T-helper 1 cell treated with Interleukin-12 subunit alpha and Interleukin-12 subunit beta and Interleukin-4 antibody, amounts not matched to agents 30 μg/mL and 1 μg/mL, for 36 hours (primary cell): ENCODE data around the gene SORL1-AS1.

ENCODE experiments used
- H3K27ac Mint-ChIP-seq: one replicate; pipeline ENCODE4 v1.8.0; 2021; ENCODE audit warnings: mild to moderate bottlenecking, mixed read lengths
- H3K27me3 Mint-ChIP-seq: one replicate; pipeline ENCODE4 v1.8.0; 2021; ENCODE audit warnings: low read depth, mixed read lengths
- H3K36me3 Mint-ChIP-seq: one replicate; pipeline ENCODE4 v1.8.0; 2021; ENCODE audit warnings: low read depth, mixed read lengths
- H3K4me1 Mint-ChIP-seq: one replicate; pipeline ENCODE4 v1.8.0; 2021; ENCODE audit warnings: low read depth, mixed read lengths
- H3K4me3 Mint-ChIP-seq: one replicate; pipeline ENCODE4 v1.8.0; 2021; ENCODE audit warnings: mild to moderate bottlenecking, moderate library complexity, mixed read lengths
- H3K9me3 Mint-ChIP-seq: one replicate; pipeline ENCODE4 v1.8.0; 2021; ENCODE audit warnings: mixed read lengths

SORL1-AS1 gene

DNA sequence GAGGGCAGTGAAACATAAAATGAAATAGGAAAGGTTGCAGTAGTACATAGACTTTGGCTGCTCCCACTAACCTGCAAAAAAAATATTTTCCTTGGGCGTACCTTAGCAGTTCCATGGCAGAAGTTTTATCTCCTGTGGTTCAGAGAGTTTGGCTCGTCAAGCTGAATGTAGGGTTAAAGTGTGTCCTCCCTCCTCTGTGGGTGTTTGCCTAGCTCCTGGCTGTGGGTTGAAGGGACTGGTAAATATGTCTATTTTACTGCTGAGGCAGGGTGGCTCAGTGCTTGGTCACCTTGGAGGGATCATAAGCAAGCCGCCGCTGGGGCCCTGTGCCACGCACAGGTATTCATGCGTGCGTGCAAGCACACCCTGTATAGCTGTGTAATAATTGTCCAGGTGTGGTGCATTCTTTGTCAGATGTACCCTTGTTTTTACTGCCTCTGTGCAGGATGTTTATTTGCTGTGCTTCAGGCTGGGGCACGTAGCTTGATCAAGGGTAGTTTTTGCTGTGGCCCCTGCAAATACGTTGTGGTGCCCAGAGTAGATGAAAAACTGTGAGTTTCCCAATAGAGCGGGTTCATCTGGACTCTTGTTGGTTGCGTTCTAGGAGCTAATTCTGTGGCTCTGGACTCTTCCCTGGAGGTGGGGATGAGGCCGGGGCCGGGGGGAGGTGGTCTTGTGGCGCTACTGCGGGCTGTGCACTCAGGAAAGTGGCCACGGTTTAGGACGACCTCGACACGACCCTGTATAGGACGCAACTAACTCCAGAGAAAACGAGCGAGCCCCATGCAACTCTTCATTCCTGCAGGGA lies 1.4 kb downstream of the SORL1-AS1 start:
- H3K4me1 Mint-ChIP-seq = peaks cover 77% of the 10 kb centered on the region
- H3K27ac Mint-ChIP-seq = peak overlapping the region; percentile 83
- no peaks in the 10 kb centered on the region for H3K27me3 Mint-ChIP-seq
- peaks cover 42% of the 10 kb centered on the region for H3K36me3 Mint-ChIP-seq
- peak overlapping the region; percentile 79 for H3K4me3 Mint-ChIP-seq
- no peaks in the 10 kb centered on the region for H3K9me3 Mint-ChIP-seq

- H3K4me3 Mint-ChIP-seq = peak overlapping the region; percentile 79
- H3K27me3 Mint-ChIP-seq = no peaks in the 10 kb centered on the region
- peaks cover 46% of the 10 kb centered on the region for H3K36me3 Mint-ChIP-seq
- peaks cover 80% of the 10 kb centered on the region for H3K4me1 Mint-ChIP-seq
- H3K27ac Mint-ChIP-seq = peak overlapping the region; percentile 83
- H3K9me3 Mint-ChIP-seq = no peaks in the 10 kb centered on the region
Measured at GRCh38 chr11:121450401-121450800, 2.4 kb downstream of the SORL1-AS1 start.

- H3K36me3 Mint-ChIP-seq = peaks cover 41% of the 10 kb centered on the region
- H3K9me3 Mint-ChIP-seq = no peaks in the 10 kb centered on the region
- peaks cover 75% of the 10 kb centered on the region for H3K4me1 Mint-ChIP-seq
- no peaks in the 10 kb centered on the region for H3K27me3 Mint-ChIP-seq
- peak overlapping the region; percentile 83 for H3K27ac Mint-ChIP-seq
- H3K4me3 Mint-ChIP-seq = peak overlapping the region; percentile 69
Measured at GRCh38 chr11:121449626-121450025, 3.1 kb downstream of the SORL1-AS1 start.

DNA sequence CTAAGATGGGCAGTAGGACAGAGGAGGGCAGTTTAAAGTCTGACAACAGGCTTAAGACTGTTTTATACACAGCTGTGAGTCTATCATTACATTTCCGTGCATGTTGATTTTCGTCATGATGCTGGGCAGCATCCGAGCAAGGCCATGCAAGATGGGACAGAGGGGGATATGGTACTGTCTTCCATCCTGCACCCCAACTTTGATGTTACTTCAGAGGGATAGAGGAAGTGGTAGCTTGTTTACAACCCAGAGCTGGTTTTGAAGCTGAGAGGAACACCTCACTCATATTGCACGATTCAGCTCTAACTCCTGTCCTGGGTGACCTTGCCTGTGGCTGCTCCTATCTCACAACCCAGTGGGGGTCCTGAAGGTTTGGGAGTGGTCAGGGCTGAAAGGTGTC lies 3.6 kb downstream of the SORL1-AS1 start:
- Mint-ChIP-seq H3K27ac (peak overlapping the region; percentile 83), H3K27me3 (no peaks in the 10 kb centered on the region), H3K36me3 (peaks cover 39% of the 10 kb centered on the region), H3K9me3 (no peaks in the 10 kb centered on the region), H3K4me3 (peak overlapping the region; percentile 69), H3K4me1 (peaks cover 73% of the 10 kb centered on the region)

DNA sequence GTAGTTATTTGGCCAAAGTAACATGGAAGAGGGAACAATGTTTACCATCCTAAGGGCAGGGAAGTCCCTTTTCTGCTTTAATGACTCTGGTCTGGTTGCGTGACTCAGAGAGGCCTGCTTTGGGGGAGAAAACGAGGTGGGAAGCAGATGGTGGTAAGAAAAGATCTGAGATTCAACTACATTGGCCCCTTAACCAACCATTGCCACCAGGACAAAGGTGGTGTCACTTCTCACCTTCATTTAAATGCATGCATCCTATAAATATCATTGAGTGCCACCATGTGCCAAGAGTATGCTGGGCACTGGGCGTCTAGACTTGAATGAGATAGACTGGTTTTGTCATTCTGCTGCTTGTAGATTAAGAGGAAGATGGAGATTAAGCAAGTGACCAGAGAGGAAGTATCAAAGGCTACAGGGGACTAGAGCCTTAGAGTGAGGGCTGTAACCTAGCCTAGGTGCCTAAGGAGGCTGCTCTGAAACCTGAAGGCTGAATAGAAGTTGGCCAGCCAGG lies 4.3 kb downstream of the SORL1-AS1 start:
- Mint-ChIP-seq H3K9me3 (no peaks in the 10 kb centered on the region), H3K4me1 (peaks cover 70% of the 10 kb centered on the region), H3K4me3 (peak overlapping the region; percentile 3), H3K27me3 (no peaks in the 10 kb centered on the region), H3K36me3 (peaks cover 37% of the 10 kb centered on the region), H3K27ac (peak overlapping the region; percentile 83)

- Mint-ChIP-seq H3K9me3 (no peaks in the 10 kb centered on the region), H3K27me3 (no peaks in the 10 kb centered on the region), H3K4me1 (peaks cover 66% of the 10 kb centered on the region), H3K27ac (peak overlapping the region; percentile 83), H3K4me3 (no peak overlapping the region), H3K36me3 (peaks cover 33% of the 10 kb centered on the region)
Measured at GRCh38 chr11:121448011-121448410, 4.8 kb downstream of the SORL1-AS1 start.

DNA sequence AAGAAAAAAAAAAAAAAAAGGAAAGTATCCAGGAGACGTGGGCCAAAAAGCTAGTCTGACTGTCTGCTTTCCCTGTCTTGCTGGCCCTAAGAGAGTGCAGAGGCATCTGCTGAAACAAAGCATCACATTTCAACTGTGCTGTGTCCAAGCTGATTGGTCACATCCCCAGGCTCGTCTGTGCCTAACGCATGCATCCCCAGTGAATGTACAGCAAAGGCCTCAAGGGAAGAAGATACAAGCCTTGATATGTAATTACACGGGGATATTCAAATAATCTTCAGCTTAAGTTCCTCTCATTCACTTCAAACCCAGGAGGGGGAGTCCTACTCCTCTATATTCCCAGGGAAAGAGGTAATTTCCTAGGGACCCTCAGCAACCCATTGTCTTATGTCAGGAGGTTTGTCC lies 6.0 kb downstream of the SORL1-AS1 start:
- H3K27ac Mint-ChIP-seq = peak overlapping the region; percentile 67
- H3K9me3 Mint-ChIP-seq = no peaks in the 10 kb centered on the region
- H3K27me3 Mint-ChIP-seq = no peaks in the 10 kb centered on the region
- H3K4me1 Mint-ChIP-seq = peaks cover 62% of the 10 kb centered on the region
- H3K4me3 Mint-ChIP-seq = no peak overlapping the region
- H3K36me3 Mint-ChIP-seq = peaks cover 30% of the 10 kb centered on the region

GRCh38 chr11:121445071-121445768 lies 7.5 kb downstream of the SORL1-AS1 start:
- H3K27ac Mint-ChIP-seq = peak overlapping the region; percentile 47
- H3K36me3 Mint-ChIP-seq = peaks cover 28% of the 10 kb centered on the region
- H3K4me3 Mint-ChIP-seq = peak overlapping the region; percentile 6
- H3K4me1 Mint-ChIP-seq = peaks cover 55% of the 10 kb centered on the region
- no peaks in the 10 kb centered on the region for H3K9me3 Mint-ChIP-seq
- no peaks in the 10 kb centered on the region for H3K27me3 Mint-ChIP-seq

DNA sequence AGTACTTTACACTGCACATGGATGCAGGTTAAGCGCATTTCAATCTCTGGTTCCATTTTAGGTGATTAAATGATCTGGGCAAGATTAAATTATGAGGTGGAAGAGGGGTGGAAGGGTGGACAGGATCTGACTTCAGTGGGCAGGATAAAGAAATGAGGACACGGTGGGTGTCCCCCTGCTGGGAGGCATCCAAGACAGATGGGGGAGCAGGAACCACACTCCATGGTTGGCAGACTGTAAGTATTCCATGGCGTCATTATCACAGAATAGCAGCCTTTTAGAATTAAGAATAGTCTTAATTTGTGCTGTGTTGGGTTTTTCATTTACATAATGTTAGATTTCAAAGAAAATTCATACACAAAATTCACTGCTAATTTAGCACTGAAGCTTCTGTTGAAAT lies 8.2 kb downstream of the SORL1-AS1 start:
- Mint-ChIP-seq H3K9me3 (no peaks in the 10 kb centered on the region), H3K27ac (no peak overlapping the region), H3K36me3 (peaks cover 28% of the 10 kb centered on the region), H3K27me3 (no peaks in the 10 kb centered on the region), H3K4me1 (peaks cover 48% of the 10 kb centered on the region), H3K4me3 (no peak overlapping the region)

- Mint-ChIP-seq H3K27ac (peak overlapping the region; percentile 52), H3K4me3 (no peak overlapping the region), H3K27me3 (no peaks in the 10 kb centered on the region), H3K9me3 (no peaks in the 10 kb centered on the region), H3K4me1 (peaks cover 41% of the 10 kb centered on the region), H3K36me3 (peaks cover 30% of the 10 kb centered on the region)
Measured at GRCh38 chr11:121443688-121444275, 9.0 kb downstream of the SORL1-AS1 start.

DNA sequence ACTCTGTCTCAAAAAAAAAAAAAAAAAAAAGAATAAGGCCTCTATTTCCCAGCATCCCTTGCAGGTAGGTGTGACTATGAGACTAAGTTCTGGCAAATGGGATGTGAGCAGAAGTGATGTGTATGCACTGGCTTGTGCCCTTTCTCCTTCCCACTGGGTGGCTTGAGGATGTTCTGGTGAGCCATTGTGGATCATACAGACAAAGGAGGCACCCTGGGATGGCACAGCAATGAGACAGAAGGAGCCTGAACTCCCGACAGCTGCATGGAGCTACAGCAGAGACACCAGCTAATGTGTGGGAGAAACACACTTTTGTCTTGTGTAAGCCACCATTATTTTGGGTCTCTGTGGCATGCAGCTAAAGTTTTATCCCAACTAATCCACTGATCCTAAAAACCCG lies 11.2 kb downstream of the SORL1-AS1 start:
- Mint-ChIP-seq H3K9me3 (no peaks in the 10 kb centered on the region), H3K4me1 (peaks cover 34% of the 10 kb centered on the region), H3K4me3 (no peak overlapping the region)

DNA sequence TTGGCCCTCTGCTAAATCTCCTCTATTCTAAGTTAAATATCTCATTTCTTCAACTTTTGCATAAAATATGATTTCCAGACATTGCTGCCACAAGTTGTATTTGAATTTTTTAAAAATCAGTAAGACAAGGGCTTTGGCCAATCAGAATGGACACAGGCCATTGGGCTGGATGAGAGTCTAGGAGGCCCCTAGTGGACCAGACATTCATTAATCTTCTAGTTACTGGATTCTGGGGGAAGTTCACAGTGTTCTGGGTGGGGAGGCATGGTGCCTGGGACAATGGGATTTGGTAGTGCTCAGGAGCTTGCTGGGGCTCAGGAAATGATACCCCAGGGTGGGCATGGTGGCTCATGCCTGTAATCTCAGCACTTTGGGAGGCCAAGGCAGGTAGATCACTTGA lies 13.0 kb downstream of the SORL1-AS1 start:
- Mint-ChIP-seq H3K9me3 (no peaks in the 10 kb centered on the region), H3K27ac (no peak overlapping the region), H3K27me3 (peaks cover 2% of the 10 kb centered on the region), H3K4me1 (peaks cover 28% of the 10 kb centered on the region), H3K36me3 (peaks cover 13% of the 10 kb centered on the region), H3K4me3 (no peak overlapping the region)

More for the DNA sequence above, 11.2 kb downstream of the SORL1-AS1 start:
- H3K36me3 Mint-ChIP-seq = peaks cover 18% of the 10 kb centered on the region
- H3K27ac Mint-ChIP-seq = no peak overlapping the region
- H3K27me3 Mint-ChIP-seq = no peaks in the 10 kb centered on the region

DNA sequence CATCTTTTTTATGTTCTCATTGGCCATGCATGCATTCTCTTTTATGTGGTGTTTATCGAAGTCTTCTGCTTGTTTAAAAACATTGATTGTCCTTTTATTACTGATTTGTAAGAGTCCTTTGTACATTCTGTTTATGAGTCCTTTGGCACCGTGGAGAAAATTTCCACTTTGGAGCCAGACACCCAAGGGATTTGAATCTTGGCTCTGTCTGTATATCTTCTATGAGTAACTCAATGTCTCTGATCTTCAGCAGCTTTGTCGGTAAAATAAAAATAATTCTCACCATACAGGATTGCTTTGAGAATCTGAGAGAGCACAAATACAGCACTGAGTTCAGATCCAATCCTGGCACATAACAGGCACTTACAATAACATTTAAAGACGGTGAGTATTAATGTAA lies 13.4 kb downstream of the SORL1-AS1 start:
- Mint-ChIP-seq H3K4me1 (peaks cover 24% of the 10 kb centered on the region), H3K27ac (no peak overlapping the region), H3K9me3 (no peaks in the 10 kb centered on the region), H3K4me3 (no peak overlapping the region), H3K27me3 (peaks cover 2% of the 10 kb centered on the region), H3K36me3 (peaks cover 11% of the 10 kb centered on the region)

DNA sequence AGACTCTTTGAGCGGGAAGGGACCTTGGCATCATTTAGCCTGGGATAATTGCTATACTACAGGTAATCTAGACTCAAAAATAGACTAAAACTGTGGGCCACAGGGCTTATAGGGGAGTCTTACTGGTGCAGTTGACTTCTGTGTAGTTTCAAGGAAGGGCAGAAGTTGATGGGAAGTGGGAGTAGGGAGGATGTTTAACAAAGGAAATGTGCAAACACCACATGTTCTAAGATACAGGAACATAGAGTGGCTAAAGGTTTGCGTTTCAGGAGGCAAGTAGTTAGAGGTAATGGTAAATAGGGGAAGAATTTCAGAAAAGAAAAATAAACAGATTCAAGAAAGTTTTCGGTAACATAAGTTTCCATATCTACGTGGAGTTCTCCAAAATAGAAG lies 15.1 kb downstream of the SORL1-AS1 start:
- H3K9me3 Mint-ChIP-seq = no peaks in the 10 kb centered on the region
- H3K27ac Mint-ChIP-seq = no peak overlapping the region
- peaks cover 20% of the 10 kb centered on the region for H3K4me1 Mint-ChIP-seq
- no peak overlapping the region for H3K4me3 Mint-ChIP-seq
- peaks cover 8% of the 10 kb centered on the region for H3K36me3 Mint-ChIP-seq
- H3K27me3 Mint-ChIP-seq = peaks cover 2% of the 10 kb centered on the region
